Daoy (cell line): Measurements from ENCODE around the gene CLMN. TPM values are rescaled to one million over a fixed set of nuclear protein-coding genes. Genes with fewer than 3 reads are reported as not detected.
"Not testable (repeated sequence)": the region's sequence is repeated elsewhere in the genome, so short reads cannot be mapped to it uniquely, and the experiment has no call there.

Experiments used
- DNase-seq: peaks from one replicate; pipeline ENCODE4 v3.0.0-alpha.2; 2015; ENCODE audit warnings: low read depth
- total RNA-seq: library from RNA; depleted of rRNA; stranded (reverse); fragments of >200 nt; shearing (Covaris generic); gene quantifications from 2 replicates; pipeline ENCODE4 v1.2.3, GENCODE V29; 2014; rRNA removed

The CLMN gene
- total RNA-seq, 1 experiment from 2014 or later: 3.5 TPM

DNA sequence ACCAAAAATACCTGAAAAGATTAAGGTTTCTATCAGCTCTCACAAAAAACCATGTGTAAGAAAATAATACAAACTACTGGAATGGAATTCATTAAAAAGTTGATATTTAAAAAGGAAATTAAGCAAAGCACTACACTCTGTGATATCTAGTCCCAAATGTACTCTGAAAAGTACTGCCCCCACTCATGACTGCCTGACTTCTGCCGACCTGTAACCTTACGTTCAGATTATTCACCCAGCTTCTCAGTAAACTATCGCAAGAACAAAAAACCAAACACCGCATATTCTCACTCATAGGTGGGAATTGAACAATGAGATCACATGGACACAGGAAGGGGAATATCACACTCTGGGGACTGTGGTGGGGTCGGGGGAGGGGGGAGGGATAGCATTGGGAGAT lies 181.3 kb downstream of the CLMN start:
- not testable (repeated sequence) for DNase-seq

DNA sequence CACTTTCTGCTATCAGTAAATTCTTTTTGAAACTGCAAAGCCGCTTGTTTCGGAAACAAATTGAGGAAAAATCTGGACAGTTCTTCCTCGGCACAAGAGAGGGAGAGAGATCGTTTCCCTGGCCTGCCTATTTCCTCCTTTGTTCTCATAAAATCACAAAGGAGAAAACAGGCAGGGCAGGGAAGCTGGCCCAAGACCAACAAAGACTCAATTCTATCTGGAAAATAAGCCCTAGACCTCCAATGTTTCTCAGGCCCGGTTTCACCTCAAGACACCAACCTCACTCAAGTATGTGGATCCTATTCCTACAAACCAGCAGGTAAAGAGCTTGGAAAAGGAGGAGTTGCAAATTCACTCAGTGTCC lies 181.9 kb downstream of the CLMN start:
- DNase-seq: no peak

DNA sequence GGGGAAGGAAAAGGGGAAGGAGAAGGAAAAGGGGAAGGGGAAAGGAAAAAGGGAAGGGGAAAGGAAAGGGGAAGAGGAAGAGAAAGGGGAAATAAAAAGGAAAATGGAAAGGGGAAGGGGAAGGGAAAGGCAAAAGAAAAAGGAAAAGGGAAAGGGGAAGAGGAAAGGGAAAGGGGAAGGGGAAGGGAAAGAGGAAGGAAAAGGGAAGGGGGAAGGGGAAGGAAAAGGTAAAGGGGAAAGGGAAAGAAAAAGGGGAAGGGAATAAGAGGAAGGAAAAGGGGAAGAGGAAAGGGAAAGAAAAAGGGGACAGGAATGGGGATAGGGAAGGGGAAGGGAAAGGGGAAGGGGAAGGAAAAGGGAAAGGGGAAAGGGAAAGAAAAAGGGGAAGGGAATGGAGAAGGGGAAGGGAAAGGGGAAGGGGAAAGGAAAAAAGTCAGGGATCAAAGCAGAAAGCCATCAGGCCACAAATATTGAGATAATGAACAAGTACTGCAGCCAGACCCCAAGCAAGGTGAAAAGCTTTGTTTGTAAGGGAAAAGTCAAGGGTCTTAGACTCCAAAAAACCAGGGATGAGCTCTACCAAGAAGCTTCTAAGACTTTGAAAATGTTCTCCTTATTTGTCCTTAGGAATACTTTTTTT lies 182.4 kb downstream of the CLMN start:
- no peak for DNase-seq

GRCh38 chr14:95136631-95137030 lies 183.1 kb downstream of the CLMN start:
- no peak for DNase-seq

DNA sequence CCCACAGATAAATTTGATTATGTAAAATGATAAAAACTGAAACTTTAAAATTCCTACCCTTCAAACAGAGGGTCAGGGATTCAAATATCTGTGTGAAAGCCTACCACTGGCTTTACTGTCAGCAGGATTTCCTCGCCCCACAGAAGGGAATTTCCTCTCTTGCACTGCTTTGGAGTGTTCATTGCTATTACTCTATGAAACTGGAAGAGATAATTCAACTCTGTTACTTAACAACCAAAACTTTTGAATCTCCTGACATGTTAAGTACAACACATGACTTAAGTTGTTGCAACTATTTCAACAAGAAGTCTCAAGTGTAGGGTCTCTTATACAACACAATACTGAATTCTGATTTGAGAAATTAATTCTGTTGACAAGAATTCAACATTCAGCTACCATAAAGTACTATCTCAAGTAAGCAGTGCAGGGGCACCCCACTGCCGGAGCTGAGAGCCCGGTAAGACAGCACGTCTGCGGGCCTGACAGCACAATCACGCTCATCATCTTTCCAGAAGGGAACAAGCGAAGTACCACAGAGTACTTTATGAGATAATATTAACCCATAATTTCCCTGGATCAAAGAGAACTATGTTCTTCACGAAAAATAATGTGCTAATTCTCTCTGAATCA lies 185.3 kb downstream of the CLMN start:
- no peak for DNase-seq

GRCh38 chr14:95133282-95133681 lies 186.4 kb downstream of the CLMN start:
- DNase-seq: no peak

DNA sequence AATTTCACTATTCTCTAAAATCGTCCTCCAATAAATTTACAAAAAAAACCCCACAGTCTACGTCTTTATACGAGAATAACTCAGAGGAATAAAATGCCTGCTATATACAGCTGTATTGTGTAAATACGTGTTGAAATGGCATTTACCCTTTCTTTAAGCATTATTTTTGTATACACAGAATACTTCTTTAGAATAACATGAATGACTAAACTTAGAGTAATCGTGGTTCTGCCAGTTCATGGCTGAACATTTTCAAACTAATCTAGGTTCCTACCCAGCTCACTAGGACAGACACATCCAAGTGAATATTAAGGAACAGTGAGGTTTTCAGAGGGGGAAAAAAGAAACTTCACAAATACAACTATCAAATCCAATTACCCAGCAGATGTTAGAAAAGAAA lies 186.9 kb downstream of the CLMN start:
- no peak for DNase-seq

Other genes starting within 250 kb of the CLMN start
- 31.6 and 35.0 TPM in 2 replicates for gene DICER1, start 162.4 kb downstream of the CLMN start, total RNA-seq
- gene SYNE3, start 196.7 kb upstream of the CLMN start, total RNA-seq: 0.54 and 1.5 TPM in 2 replicates
- gene GLRX5, start 215.1 kb upstream of the CLMN start, total RNA-seq: 90.1 and 93.3 TPM in 2 replicates